HG02571 (cell line): ENCODE data around the gene TBXA2R.
"Not testable (repeated sequence)": the region's sequence is repeated elsewhere in the genome, so short reads cannot be mapped to it uniquely, and the experiment has no call there.

ENCODE experiments used
- ATAC-seq: cut with Tn5 transposase; IDR thresholded peaks from one replicate; pipeline ENCODE4 v1.9.1; 2021; ENCODE audit warnings: mild to moderate bottlenecking, moderate library complexity; ENCODE audit not compliant: unreplicated experiment

Gene TBXA2R

GRCh38 chr19:3641515-3642269 is 35.0 kb upstream of the TBXA2R start:
- ATAC-seq = no peak

DNA sequence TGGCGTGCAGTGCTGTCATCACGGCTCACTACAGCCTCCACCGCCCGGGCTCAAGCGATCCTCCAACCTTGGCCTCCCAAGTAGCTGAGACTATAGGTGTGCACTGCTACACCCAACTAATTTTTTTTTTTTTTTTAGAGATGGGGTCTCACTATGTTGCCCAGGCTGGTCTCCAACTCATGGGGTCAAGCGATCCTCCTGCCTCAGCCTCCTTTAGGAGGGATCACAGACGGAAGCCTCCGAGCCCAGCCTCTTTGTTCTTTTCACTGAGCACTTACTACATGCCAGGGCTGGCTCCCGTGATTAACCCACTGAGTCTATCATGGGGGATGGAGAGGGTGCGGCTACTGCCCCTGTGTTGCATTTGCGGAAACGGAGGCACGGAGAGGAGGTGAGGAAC is 32.8 kb upstream of the TBXA2R start:
- no peak for ATAC-seq

- ATAC-seq = no peak
Observed at GRCh38 chr19:3638208-3639193, 31.8 kb upstream of the TBXA2R start.

DNA sequence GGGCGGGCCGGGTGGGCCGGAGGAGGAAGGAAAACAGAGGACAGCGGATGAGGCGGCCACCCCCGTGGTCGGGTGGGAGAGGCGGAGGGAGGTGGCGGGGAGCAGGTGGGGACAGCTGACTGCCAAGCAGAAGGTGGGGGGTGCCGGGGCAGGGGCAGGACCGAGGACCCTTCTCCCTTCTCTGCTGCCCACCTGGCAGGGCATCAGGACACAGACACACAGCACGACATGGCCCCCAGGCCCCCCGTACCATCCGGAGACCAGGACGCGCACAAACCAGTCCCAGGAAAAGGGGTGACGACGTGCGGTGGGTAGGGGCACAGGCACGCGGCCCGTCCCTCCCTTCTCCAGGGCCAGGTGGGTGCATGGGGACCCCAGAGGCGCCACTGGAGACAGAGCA is 30.9 kb upstream of the TBXA2R start:
- ATAC-seq = no peak

DNA sequence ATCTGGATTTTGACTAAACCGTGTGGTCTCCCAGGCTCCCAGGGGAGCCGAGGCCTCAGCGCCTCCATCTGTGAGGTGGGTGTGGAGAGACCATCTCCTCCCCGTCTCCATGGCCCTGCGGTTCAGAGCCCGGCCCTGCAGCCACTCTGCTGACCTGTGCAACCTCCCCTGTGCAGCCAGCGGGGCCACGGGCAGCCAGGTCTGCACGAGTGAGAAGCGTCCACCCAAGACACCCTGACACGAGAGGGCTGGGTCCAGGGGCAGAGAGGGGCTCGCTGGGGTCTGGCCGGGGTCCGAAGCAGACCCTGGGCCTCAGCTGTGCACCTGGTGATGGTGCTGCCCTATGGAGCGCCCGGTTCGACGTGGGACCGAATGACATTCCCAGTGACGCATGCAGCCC is 30.3 kb upstream of the TBXA2R start:
- ATAC-seq = no peak

GRCh38 chr19:3636506-3636905 is 29.8 kb upstream of the TBXA2R start:
- no peak for ATAC-seq

GRCh38 chr19:3634496-3635045 is 27.9 kb upstream of the TBXA2R start:
- no peak for ATAC-seq

DNA sequence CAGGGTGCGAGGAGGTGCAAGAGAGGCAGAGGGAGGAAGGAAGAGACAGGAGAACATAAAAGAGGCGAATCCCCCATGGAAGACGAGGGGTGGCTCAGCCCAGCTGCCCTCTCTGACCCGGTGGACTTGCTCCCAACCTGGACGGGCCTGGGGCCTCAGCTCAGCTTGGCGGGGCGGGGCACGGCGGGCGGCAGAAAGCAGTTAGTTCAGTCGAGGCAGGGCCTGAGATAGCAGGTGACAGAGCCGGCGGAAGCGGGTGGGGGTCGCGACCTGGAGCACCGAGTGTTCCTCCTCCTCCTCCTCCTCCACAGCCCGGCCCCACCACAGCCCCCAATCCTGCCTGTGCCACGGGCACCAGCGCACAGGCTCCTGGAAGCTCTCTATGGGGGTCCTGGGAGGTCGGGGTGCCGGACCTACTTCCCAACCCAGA is 26.9 kb upstream of the TBXA2R start:
- ATAC-seq = no peak

DNA sequence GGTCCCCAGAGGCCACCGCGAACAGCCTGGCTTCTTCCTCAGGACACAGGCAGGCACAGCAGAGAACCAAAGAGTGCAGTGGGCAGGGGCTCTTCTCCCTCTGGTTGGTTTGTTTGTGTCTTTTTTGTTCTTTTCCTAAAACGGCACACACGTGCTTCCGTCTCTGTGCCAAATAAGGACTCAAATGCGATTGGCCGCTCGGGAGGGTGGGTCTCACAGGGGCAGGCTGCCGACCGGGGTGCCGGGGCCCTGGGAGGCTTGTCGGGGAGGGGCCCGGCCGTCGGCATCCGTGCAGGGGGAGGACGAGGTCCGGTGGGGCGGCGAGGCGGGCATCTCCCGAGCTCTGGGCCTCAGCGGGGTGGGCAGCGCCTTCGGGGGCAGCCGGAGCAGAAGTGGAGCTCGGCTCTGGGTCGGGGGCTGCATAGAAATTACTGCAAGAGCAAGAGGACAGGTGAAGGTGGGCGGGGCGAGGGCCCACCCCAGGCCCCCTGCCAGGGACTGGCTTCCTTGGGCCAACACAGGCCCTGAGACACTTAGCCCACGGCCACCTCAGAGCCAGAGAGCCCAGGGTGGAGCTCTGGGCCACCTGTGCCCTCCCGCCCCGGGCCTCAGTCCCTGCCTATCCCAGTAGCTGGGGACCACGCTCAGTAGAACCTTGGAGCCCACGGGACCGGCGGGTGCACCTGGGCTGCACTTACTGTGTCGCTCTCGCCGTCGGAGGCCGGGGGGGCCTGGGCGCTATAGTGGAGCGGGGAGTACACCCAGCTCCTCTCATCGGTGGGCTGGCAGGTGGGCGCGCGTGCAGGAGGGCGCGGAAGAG is 26.3 kb upstream of the TBXA2R start:
- ATAC-seq = no peak

GRCh38 chr19:3632098-3632497 is 25.4 kb upstream of the TBXA2R start:
- ATAC-seq = no peak

GRCh38 chr19:3631053-3631861 is 24.6 kb upstream of the TBXA2R start:
- no peak for ATAC-seq

GRCh38 chr19:3628766-3629165 is 22.1 kb upstream of the TBXA2R start:
- ATAC-seq = not testable (repeated sequence)

DNA sequence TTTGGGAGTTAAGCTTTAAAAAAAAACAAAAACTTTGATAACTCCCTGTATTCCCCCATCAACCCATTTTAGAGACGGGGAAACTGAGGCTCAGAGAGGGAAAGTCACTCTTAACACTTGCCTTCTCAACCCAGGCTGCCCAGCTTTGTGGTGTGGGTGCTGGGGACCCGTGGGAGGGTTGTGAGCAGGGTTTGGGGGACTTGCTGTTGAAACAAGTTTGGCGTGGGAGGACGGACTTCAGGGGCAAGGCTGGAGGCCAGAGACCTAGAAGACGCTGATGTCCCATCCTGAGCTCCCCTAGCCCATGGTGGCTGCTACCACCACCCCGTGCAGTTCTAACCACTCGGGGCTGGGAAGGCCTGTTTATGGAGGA is 20.7 kb upstream of the TBXA2R start:
- ATAC-seq = no peak

GRCh38 chr19:3626473-3627350 is 20.0 kb upstream of the TBXA2R start, which contains the start of gene CACTIN:
Gene CACTIN (minus strand): TSS chr19:3626790. CDS start chr19:3626762, 28 bp downstream.
- peak; percentile 84 for ATAC-seq

GRCh38 chr19:3625996-3626472 is 19.4 kb upstream of the TBXA2R start:
- no peak for ATAC-seq

GRCh38 chr19:3623716-3624115 is 17.0 kb upstream of the TBXA2R start:
- ATAC-seq = no peak

DNA sequence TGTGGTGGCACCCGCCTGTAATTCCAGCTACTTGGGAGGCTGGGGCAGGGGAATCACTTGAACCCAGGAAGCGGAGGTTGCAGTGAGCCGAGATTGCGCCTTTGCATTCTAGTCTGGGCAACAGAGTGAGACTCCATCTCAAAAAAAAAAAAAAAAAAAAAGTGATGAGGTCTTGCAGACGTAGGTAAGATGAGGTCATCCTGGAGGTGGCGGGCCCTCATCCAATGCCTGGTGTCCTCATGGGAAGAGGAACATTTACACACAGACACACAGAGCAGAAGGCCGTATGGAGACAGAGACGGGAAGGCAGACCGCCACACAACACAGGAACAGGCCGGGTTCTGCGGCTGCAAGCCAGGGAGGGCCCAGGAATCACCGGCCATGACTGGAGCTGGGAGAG is 15.5 kb upstream of the TBXA2R start:
- ATAC-seq = no peak

DNA sequence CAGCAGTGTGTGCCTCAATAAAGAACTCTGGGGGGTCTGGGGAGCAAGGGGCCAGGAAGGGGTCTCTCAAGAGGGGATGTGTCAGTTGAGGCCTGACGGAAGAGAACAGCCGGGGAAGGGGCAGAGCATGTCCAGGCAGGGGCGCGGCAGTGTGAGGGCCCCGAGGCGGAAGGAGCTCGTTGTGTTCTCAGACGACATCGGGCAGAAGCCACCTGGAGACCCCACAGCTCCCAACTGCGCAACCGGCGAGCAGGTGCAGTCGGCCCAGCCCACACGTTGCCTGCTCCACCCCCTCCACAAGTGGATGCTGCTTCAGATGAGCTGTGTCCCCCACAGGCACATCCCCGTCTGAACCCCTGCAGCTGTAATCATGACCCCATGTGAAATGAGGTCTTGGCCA is 15.0 kb upstream of the TBXA2R start:
- ATAC-seq = no peak
